IPS DF 19.7 (cell line): ENCODE measurements around the gene RPE65.
"Not testable (repeated sequence)": the region's sequence is repeated elsewhere in the genome, so short reads cannot be mapped to it uniquely, and the experiment has no call there.

ENCODE experiments used
- DNase-seq: peaks from one replicate; pipeline ENCODE4 v3.0.0-alpha.2; 2013; ENCODE audit warnings: low read depth, low spot score

The RPE65 gene

GRCh38 chr1:68449901-68450300 lies at the start of gene RPE65:
RPE65 (minus strand) TSS chr1:68449954; CDS start chr1:68449905, 49 bp downstream.
- DNase-seq = no peak

GRCh38 chr1:68497358-68497698 lies 47.6 kb upstream of the RPE65 start:
- no peak for DNase-seq

GRCh38 chr1:68496680-68497357 lies 47.1 kb upstream of the RPE65 start, which contains the start of gene DEPDC1:
DEPDC1 (minus strand) TSS chr1:68497082; CDS start chr1:68496999, 83 bp downstream.
- peak; percentile 61 for DNase-seq

- no peak for DNase-seq
These were observed 46.4 kb upstream of the RPE65 start for GRCh38 chr1:68495968-68496679.

- DNase-seq = no peak
These were observed 45.8 kb upstream of the RPE65 start for GRCh38 chr1:68495532-68495931.

GRCh38 chr1:68493193-68493592 lies 43.4 kb upstream of the RPE65 start:
- DNase-seq = no peak

- not testable (repeated sequence) for DNase-seq
These were observed 42.5 kb upstream of the RPE65 start for GRCh38 chr1:68492255-68492654.

GRCh38 chr1:68490046-68490651 lies 40.4 kb upstream of the RPE65 start:
- no peak for DNase-seq

- DNase-seq = no peak
These were observed 35.8 kb upstream of the RPE65 start for GRCh38 chr1:68485431-68486022.

- DNase-seq = no peak
These were observed 34.9 kb upstream of the RPE65 start for GRCh38 chr1:68484618-68485017.

- DNase-seq = no peak
These were observed 31.3 kb upstream of the RPE65 start for GRCh38 chr1:68481041-68481440.

- DNase-seq = no peak
These were observed 29.7 kb upstream of the RPE65 start for GRCh38 chr1:68479501-68479900.

GRCh38 chr1:68478662-68479061 lies 28.9 kb upstream of the RPE65 start:
- no peak for DNase-seq

GRCh38 chr1:68476626-68477025 lies 26.9 kb upstream of the RPE65 start:
- not testable (repeated sequence) for DNase-seq

GRCh38 chr1:68473060-68473459 lies 23.3 kb upstream of the RPE65 start:
- no peak for DNase-seq

- DNase-seq = no peak
These were observed 20.7 kb upstream of the RPE65 start for GRCh38 chr1:68470388-68470970.

GRCh38 chr1:68464891-68465290 lies 15.1 kb upstream of the RPE65 start:
- DNase-seq = no peak

GRCh38 chr1:68460935-68461334 lies 11.2 kb upstream of the RPE65 start:
- DNase-seq = no peak

- no peak for DNase-seq
These were observed 10.0 kb upstream of the RPE65 start for GRCh38 chr1:68459796-68460195.

GRCh38 chr1:68459091-68459490 lies 9.3 kb upstream of the RPE65 start:
- DNase-seq = no peak

GRCh38 chr1:68456202-68456601 lies 6.4 kb upstream of the RPE65 start:
- DNase-seq = no peak

- DNase-seq = no peak
These were observed 4.8 kb upstream of the RPE65 start for GRCh38 chr1:68454534-68454933.
